Fibroblast of skin of right biceps (primary cell): Measurements from ENCODE around the gene CD1E.
"Not testable (repeated sequence)": the region's sequence is repeated elsewhere in the genome, so short reads cannot be mapped to it uniquely, and the experiment has no call there.

Experiments used
- DNase-seq: peaks from one replicate; pipeline ENCODE4 v3.0.0-alpha.2; 2013

Gene CD1E

DNA sequence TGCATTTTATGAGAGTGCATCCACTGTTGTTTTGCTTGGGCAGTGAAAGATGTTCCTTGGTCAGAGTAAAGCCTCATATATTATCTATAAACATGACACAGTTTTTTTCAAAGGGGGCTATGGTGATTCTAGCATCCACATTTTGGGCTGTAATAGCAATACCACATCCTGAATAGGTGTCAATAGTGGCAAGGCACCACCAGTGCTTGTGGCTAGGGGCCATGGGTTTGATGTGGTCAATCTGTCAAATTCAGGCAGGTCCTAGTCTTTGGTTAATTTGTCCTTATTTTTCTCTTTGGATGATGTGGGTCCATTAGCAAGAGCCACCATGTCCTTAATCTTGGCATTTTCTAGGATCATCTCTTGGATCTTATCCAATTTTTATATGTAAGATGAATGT, 13.1 kb downstream of the CD1E start:
- no peak for DNase-seq

DNA sequence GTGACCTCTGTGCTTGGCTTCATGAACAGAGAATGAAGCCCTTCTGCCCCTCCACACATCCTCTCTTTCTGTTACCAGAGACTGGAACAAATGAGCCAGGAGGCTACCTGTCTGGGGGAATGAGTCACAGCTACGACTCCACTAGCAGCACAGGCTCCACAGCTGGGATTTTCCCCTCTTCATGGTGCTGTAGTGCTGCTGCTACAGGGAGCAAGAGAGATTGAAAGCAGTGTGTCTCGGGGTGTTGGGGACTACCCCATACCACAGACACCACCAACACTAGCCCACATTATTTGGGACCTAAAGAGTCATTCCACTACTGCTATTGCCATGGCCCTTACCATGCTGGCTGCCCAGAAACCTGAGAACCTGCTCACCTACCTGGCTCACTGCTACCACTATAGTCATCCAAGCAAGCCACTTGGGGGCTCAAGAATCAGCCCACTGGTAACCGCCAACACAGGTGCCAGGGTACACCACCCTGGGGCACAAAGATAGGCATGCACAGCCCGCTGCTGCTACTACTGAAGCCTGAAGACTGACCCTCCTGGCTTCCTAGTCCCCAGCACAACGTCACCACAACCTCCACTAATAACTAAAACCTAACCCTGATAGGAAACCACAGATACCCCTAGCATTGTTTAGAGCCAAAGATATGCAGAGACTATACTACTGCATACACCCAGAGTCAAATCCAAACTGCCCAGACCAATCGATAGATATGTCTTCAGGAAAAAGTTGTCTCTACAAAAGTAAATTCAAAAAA, 17.7 kb downstream of the CD1E start:
- no peak for DNase-seq

DNA sequence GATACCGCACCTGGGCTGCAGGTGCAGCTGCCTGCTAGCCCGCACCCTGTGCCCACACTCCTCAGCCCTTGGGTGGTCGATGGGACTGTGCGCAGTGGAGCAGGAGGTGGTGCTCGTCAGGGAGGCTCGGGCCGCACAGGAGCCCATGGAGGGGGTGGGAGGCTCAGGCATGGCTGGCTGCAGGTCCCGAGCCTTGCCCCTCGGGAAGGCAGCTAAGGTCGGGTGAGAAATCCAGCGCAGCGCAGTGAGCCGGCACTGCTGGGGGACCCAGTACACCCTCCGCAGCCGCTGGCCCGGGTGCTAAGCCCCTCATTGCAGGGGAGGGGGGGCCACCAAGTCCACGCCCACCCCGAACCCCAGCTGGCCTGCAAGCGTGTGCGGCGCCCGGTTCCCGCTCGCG, 20.4 kb downstream of the CD1E start:
- not testable (repeated sequence) for DNase-seq

- no peak for DNase-seq
These were observed 21.2 kb downstream of the CD1E start for GRCh38 chr1:158374860-158375259.

DNA sequence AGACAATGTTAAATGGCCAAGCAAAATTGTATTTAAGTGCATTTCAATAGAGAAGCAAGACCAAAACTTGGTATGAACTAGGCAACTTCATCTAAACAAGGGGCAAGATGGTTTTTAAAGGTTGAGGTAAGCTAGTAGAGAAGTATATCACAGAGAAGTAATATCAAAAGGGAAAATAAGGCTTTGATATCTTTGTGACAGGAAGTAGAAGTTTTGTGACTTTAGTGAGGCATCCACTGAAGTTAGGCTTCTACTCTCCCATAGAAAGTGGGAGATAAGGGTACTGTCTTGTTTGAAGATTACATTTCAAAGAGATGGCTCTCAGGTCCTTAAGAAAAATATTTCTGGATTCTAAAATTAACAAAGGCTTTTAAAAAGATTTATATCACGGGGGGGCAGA, 36.6 kb downstream of the CD1E start:
- DNase-seq, result no peak

- no peak for DNase-seq
These were observed 37.4 kb downstream of the CD1E start for GRCh38 chr1:158391099-158391498.

DNA sequence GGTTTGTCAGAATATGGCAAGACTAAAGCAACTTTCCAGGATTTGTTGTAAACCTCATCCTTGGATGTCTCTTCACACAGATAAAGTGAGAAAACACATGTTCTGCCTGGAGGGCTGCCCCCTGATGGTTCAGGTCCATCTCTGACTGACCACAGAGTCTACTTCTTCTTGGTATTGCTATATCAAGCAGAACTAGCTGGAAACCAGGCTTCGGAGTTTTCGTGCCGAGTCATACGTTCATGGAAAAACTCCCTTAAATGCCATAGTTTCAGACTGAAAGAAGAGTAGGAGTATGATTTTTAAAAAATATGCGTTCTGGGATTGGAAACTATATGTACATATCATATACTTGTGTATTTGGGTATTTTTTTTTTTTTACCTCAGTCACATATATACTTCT, 39.8 kb downstream of the CD1E start:
- no peak for DNase-seq

- no peak for DNase-seq
These were observed 43.0 kb downstream of the CD1E start for GRCh38 chr1:158396646-158397045.

DNA sequence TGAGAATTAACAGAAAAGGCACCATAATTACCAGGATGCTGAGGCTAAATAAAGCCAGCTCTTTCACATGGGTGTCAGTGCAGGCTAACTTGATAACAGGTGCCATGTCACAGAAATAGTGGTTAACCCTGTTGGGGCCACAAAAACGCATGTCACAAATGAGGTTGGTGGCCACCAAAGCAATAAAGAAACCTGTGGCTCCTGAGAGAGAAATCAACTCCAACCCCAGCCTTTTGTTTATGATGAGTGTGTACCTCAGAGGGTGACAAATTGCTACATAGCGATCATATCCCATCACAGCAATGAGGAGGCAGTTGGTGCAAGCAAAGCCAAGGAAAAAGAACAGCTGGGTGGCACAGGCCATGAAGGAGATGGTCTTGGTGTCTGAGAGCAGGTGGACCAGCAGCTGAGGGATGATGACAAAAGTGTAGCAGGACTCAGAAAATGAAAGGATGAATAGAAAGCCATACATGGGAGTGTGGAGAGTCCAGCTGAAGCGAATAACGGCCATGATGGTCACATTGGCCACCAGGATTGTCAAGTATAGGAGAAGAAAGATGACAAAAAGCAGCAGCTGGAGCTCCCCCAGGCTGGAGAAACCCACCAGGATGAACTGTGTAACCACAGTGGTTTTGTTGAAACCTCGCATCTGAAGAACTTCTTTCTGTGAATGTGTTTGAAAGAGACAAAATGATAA, 45.3 kb downstream of the CD1E start, which contains the start of gene OR10T2:
Gene OR10T2 (minus strand): TSS at position 649 of the 697 bp plus-strand sequence. CDS start 0 bp downstream, at position 649.
- DNase-seq, result no peak

DNA sequence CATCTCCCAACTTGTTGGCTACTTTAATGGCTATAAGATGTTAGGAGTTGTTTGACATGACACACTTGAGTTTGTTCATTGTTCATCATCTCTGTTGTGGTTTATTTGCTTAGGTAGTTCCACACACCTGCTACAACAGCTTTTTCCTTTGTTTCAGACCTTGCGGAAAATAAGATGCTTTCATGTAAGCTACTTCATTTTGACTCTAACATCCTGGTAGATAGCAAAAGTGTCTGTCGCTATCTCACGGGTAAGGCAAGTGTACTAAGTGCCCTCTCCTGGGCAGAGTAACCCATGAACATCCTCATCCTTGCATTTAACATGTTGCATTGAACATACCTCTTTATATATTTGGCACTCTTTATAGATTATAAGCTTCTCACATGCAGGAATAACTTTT, 47.2 kb downstream of the CD1E start:
- DNase-seq, result no peak

DNA sequence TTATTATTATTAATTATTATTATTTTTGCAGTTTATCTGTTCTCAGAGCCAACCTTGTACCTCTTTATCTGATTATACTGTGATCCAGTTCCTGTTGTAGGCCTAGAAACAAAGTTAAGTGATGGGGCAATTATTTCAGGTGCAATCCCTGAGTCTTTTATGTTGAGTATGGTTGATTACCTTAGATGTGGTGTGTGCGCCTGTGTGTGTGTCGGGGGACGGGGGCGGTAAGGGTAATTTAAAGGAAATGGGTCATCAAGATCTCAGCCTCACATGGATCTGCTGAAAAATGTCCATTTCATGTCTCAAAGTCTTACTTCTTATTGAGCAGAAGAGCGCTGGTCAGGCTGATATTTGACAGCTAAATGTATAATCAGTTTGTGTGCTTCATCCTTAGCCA, 53.4 kb downstream of the CD1E start:
- DNase-seq, result no peak
